Measurements from ENCODE around the gene BICC1. TPM values are rescaled to one million over a fixed set of nuclear protein-coding genes. Genes with fewer than 3 reads are reported as not detected.

BICC1 gene
- total RNA-seq, 1 donor from 2014 or later, result 150 TPM

- no peak for DNase-seq (ENCODE audit: low read depth)
- TF ChIP-seq CTCF (conservative IDR thresholded peaks at IDR 0.05; ENCODE audit: low read depth, low read length), result no peak
- no peak overlapping the region for H3K4me3 ChIP-seq (ENCODE audit: low read depth, low read length)
Observed at GRCh38 chr10:58765910-58766309, 253.2 kb downstream of the BICC1 start.

GRCh38 chr10:58767652-58768051, 255.0 kb downstream of the BICC1 start:
- H3K4me3 ChIP-seq (ENCODE audit: low read depth, low read length), result no peak overlapping the region
- DNase-seq (ENCODE audit: low read depth), result no peak
- TF ChIP-seq CTCF (conservative IDR thresholded peaks at IDR 0.05; ENCODE audit: low read depth, low read length), result no peak

GRCh38 chr10:58771863-58772262, 259.2 kb downstream of the BICC1 start:
- no peak overlapping the region for H3K4me3 ChIP-seq (ENCODE audit: low read depth, low read length)
- TF ChIP-seq CTCF (conservative IDR thresholded peaks at IDR 0.05; ENCODE audit: low read depth, low read length), result no peak
- no peak for DNase-seq (ENCODE audit: low read depth)

- DNase-seq (ENCODE audit: low read depth), result no peak
- TF ChIP-seq CTCF (conservative IDR thresholded peaks at IDR 0.05; ENCODE audit: low read depth, low read length), result no peak
- H3K4me3 ChIP-seq (ENCODE audit: low read depth, low read length), result no peak overlapping the region
Observed at GRCh38 chr10:58772758-58773157, 260.1 kb downstream of the BICC1 start.

GRCh38 chr10:58773341-58773740, 260.7 kb downstream of the BICC1 start:
- TF ChIP-seq CTCF (conservative IDR thresholded peaks at IDR 0.05; ENCODE audit: low read depth, low read length), result no peak
- DNase-seq (ENCODE audit: low read depth), result no peak
- no peak overlapping the region for H3K4me3 ChIP-seq (ENCODE audit: low read depth, low read length)

GRCh38 chr10:58773944-58774343, 261.3 kb downstream of the BICC1 start:
- TF ChIP-seq CTCF (conservative IDR thresholded peaks at IDR 0.05; ENCODE audit: low read depth, low read length), result no peak
- DNase-seq (ENCODE audit: low read depth), result no peak
- H3K4me3 ChIP-seq (ENCODE audit: low read depth, low read length), result no peak overlapping the region

GRCh38 chr10:58775960-58776567, 263.4 kb downstream of the BICC1 start:
- no peak overlapping the region for H3K4me3 ChIP-seq (ENCODE audit: low read depth, low read length)
- DNase-seq (ENCODE audit: low read depth), result no peak
- TF ChIP-seq CTCF (conservative IDR thresholded peaks at IDR 0.05; ENCODE audit: low read depth, low read length), result no peak

Measured in epithelial cell of proximal tubule (primary cell).